Stimulated activated CD8-positive, alpha-beta memory T cell treated with anti-CD3 and anti-CD28 coated beads, Interleukin-7, amount 100 ng/mL, for 4 hours (primary cell): ENCODE measurements around the gene SCAF8.
A peak's percentile ranks its signal among the peaks of the same experiment; 100 is the strongest.
"Not testable (repeated sequence)": the region's sequence is repeated elsewhere in the genome, so short reads cannot be mapped to it uniquely, and the experiment has no call there.

Experiments
- DNase-seq, 2 donors: peaks; one replicate each; pipeline ENCODE4 v3.0.0-alpha.2; 2020; ENCODE audit warnings: low read depth in 2 of 2

The SCAF8 gene

GRCh38 chr6:154733183-154733625 is at the start of gene SCAF8:
Gene SCAF8 (plus strand): TSS chr6:154733416. CDS start chr6:154733901, 485 bp downstream.
- DNase-seq = peak; percentile 62 to 79

GRCh38 chr6:154683756-154684523 is 49.3 kb upstream of the SCAF8 start:
- no peak for DNase-seq

GRCh38 chr6:154686162-154686561 is 47.1 kb upstream of the SCAF8 start:
- no peak for DNase-seq

GRCh38 chr6:154689493-154690255 is 43.5 kb upstream of the SCAF8 start:
- DNase-seq = no peak

- no peak for DNase-seq
These were observed 42.4 kb upstream of the SCAF8 start for GRCh38 chr6:154690857-154691256.

GRCh38 chr6:154696661-154697060 is 36.6 kb upstream of the SCAF8 start:
- no peak for DNase-seq

- no peak for DNase-seq
These were observed 30.1 kb upstream of the SCAF8 start for GRCh38 chr6:154703124-154703523.

- DNase-seq = no peak
These were observed 27.6 kb upstream of the SCAF8 start for GRCh38 chr6:154705471-154706113.

- no peak for DNase-seq
These were observed 26.8 kb upstream of the SCAF8 start for GRCh38 chr6:154706389-154706788.

- no peak for DNase-seq
These were observed 23.6 kb upstream of the SCAF8 start for GRCh38 chr6:154709621-154710020.

- no peak for DNase-seq
These were observed 22.5 kb upstream of the SCAF8 start for GRCh38 chr6:154710689-154711088.

- no peak for DNase-seq
These were observed 17.8 kb upstream of the SCAF8 start for GRCh38 chr6:154715446-154715845.

- DNase-seq = not testable (repeated sequence)
These were observed 16.9 kb upstream of the SCAF8 start for GRCh38 chr6:154716350-154716749.

- DNase-seq = no peak
These were observed 13.8 kb upstream of the SCAF8 start for GRCh38 chr6:154719433-154719832.

- no peak for DNase-seq
These were observed 13.4 kb upstream of the SCAF8 start for GRCh38 chr6:154719854-154720253.

GRCh38 chr6:154721460-154721859 is 11.8 kb upstream of the SCAF8 start:
- no peak for DNase-seq

- no peak for DNase-seq
These were observed 6.3 kb upstream of the SCAF8 start for GRCh38 chr6:154726887-154727286.

- no peak for DNase-seq
These were observed 1.7 kb upstream of the SCAF8 start for GRCh38 chr6:154731296-154732218.

- DNase-seq = no peak
These were observed 556 bp upstream of the SCAF8 start for GRCh38 chr6:154732538-154733182.

GRCh38 chr6:154733626-154734382 is 588 bp downstream of the SCAF8 start:
- DNase-seq = peak; percentile 78 to 84
